Ovary (tissue), 9 donors: ENCODE results near the gene CFDP1. TPM values are rescaled to one million over a fixed set of nuclear protein-coding genes. Genes with fewer than 3 reads are reported as not detected.

ENCODE experiments used
- DNase-seq, 5 donors: peaks; one replicate each; pipeline ENCODE4 v3.0.0-alpha.2; 2019 to 2020
- H3K27ac ChIP-seq, 2 donors: fragments of 200-600 bp; one replicate each; pipeline versions ENCODE4 v1.5.1 to v1.8.0; 2019 to 2022
- H3K27me3 ChIP-seq: fragments of 200-600 bp; one replicate; pipeline ENCODE4 v1.8.0; 2022
- H3K36me3 ChIP-seq: fragments of 200-600 bp; sonication (generic); one replicate; pipeline ENCODE4 v1.5.1; 2019
- H3K4me1 ChIP-seq: one replicate; pipeline ENCODE4 v1.8.1; 2013; ENCODE audit warnings: mild to moderate bottlenecking, moderate library complexity; ENCODE audit not compliant: insufficient read depth
- H3K4me3 ChIP-seq: fragments of 200-600 bp; sonication (generic); one replicate; pipeline ENCODE4 v1.5.1; 2017
- H3K9me3 ChIP-seq, 2 donors: fragments of 200-600 bp in 1 of 2; sonication (generic) in 1 of 2; one replicate each; pipeline versions ENCODE4 v1.5.1 to v1.8.1; 2013 to 2019; ENCODE audit warnings: mild to moderate bottlenecking in 1 of 2, moderate library complexity in 1 of 2
- CTCF ChIP-seq, 3 donors: fragments of 450-650 bp in 2 of 3; fragments of 200-600 bp in 1 of 3; IDR thresholded peaks; one replicate each; pipeline versions ENCODE4 v1.5.1 to v1.8.0; 2016 to 2022; ENCODE audit warnings: antibody characterized with exemption in 3 of 3, mild to moderate bottlenecking in 1 of 3
- EP300 ChIP-seq: sonication (generic); formaldehyde crosslinking; IDR thresholded peaks from one replicate; pipeline ENCODE4 v1.6.1; 2017; ENCODE audit warnings: antibody characterized with exemption
- POLR2A ChIP-seq: fragments of 450-650 bp; IDR thresholded peaks from one replicate; pipeline ENCODE4 v1.6.1; 2017; ENCODE audit warnings: antibody characterized with exemption, mild to moderate bottlenecking, moderate library complexity
- WGBS, 3 donors: extraction: QIAGEN DNeasy Blood & Tissue Kit in 1 of 3; methylation state at CpG; one replicate each; pipeline versions ENCODE4 v1.1.5 to v1.1.7; 2013 to 2017; 5-methylcytosine and 5-hydroxymethylcytosine counted together
- intact Hi-C, 4 donors: fragments of 100-400 bp; cut with DNase I; formaldehyde crosslinking; loops; one replicate each; pipeline versions ENCODE4 v1.11.0 to v1.15.1; 2022 to 2023
- polyA plus RNA-seq, 2 donors: library from polyadenylated mRNA; stranded (reverse); fragments of 200-250 nt in 1 of 2; fragments of 350-450 nt in 1 of 2; fragmentation: Illumina TruSeq in 1 of 2; extraction: RNeasy Lipid Tissue Mini Kit (QIAGEN cat#74804) in 1 of 2; gene quantifications; one replicate each; pipeline ENCODE4 v1.2.3, GENCODE V29; 2013 to 2014
- total RNA-seq, 7 donors: library from RNA; depleted of rRNA in 2 of 7; stranded (reverse); fragments of >200 nt in 2 of 7; fragmentation: NEBNext Ultra II Directional in 3 of 7; extraction: Animal tissue kit (Norgen Biotek cat#: 25700) in 3 of 7; gene quantifications; one replicate each; pipeline versions ENCODE4 v1.1.0 to v1.2.4, GENCODE V29; 2016 to 2023
- donor health status: DM: no; HTN: no; CAD: no; lungs with moderate emphysema.
- donor health status: DM: no; HTN: no; CAD: no.
- donor health status: Bipolar disorder and iron deficiency.
- donor health status: DM: yes; HTN: yes; CAD: no.
- donor health status: DM: no; HTN: no; CAD: no.
- donor health status: DM: yes; HTN: yes; CAD: no.

Gene CFDP1
- total and polyA plus RNA-seq, 9 donors: 67.0 to 173 (median 73.0) TPM

DNA sequence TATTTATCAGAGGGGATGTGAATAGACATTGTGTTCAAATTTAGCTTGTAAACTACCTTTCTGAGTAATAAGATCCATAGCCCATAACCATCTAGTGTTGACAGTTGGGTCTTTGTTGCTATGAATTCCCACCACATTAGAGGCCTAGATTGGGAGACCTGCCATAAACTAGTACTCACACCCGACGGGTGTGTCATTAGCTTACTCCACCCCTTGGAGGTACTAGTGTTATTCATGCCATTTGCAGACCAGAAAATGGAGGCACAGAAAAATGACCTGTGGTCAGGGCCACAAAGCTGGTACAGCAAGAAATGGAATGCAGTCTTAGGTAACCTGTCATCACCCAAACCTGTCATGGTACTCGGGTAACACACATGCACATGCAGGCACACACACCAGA is 140.6 kb downstream of the CFDP1 start:
- 87 to 90% (median 88%) methylated on average over 3 of the region's 3 CpGs for WGBS, 3 donors
- peaks cover 6% of the 10 kb centered on the region for H3K4me1 ChIP-seq

GRCh38 chr16:75289189-75289588 is 144.1 kb downstream of the CFDP1 start:
- Histone ChIP-seq H3K4me3 (no peak overlapping the region), H3K9me3 (no peaks in the 10 kb centered on the region), H3K36me3 (no peaks in the 10 kb centered on the region), H3K4me1 (peaks cover 2% of the 10 kb centered on the region), H3K27ac (no peak overlapping the region), H3K27me3 (no peaks in the 10 kb centered on the region)
- TF ChIP-seq CTCF (IDR thresholded peaks at IDR 0.05) (no peak), POLR2A (no peak), EP300 (no peak)
- DNase-seq: no peak
- intact Hi-C loops: no loop called here

More for the DNA sequence above, 140.6 kb downstream of the CFDP1 start:
- no peak for DNase-seq
- H3K4me3 ChIP-seq: no peak overlapping the region
- H3K27ac ChIP-seq: no peak overlapping the region
- no peaks in the 10 kb centered on the region for H3K9me3 ChIP-seq
- TF ChIP-seq CTCF (IDR thresholded peaks at IDR 0.05): no peak
- TF ChIP-seq EP300: no peak
- TF ChIP-seq POLR2A: no peak
- intact Hi-C loops: no loop called here
- H3K36me3 ChIP-seq: no peaks in the 10 kb centered on the region
- no peaks in the 10 kb centered on the region for H3K27me3 ChIP-seq

GRCh38 chr16:75288596-75289120 is 144.6 kb downstream of the CFDP1 start:
- 90 to 92% (median 92%) methylated on average over 10 of the region's 10 CpGs for WGBS, 3 donors
- intact Hi-C loops: no loop called here
- no peak overlapping the region for H3K27ac ChIP-seq

GRCh38 chr16:75288181-75288580 is 145.1 kb downstream of the CFDP1 start:
- H3K9me3 ChIP-seq: no peaks in the 10 kb centered on the region
- no peak overlapping the region for H3K4me3 ChIP-seq
- no peak overlapping the region for H3K27ac ChIP-seq
- H3K27me3 ChIP-seq: no peaks in the 10 kb centered on the region
- TF ChIP-seq EP300 (no peak), CTCF (IDR thresholded peaks at IDR 0.05) (no peak), POLR2A (no peak)
- H3K4me1 ChIP-seq: no peaks in the 10 kb centered on the region
- intact Hi-C loops: no loop called here
- DNase-seq: no peak
- H3K36me3 ChIP-seq: no peaks in the 10 kb centered on the region
- WGBS, 3 donors: 86 to 87% (median 86%) methylated on average over 7 of the region's 7 CpGs

More at GRCh38 chr16:75288596-75289120, 144.6 kb downstream of the CFDP1 start:
- no peaks in the 10 kb centered on the region for H3K27me3 ChIP-seq
- DNase-seq: no peak
- H3K9me3 ChIP-seq: no peaks in the 10 kb centered on the region
- TF ChIP-seq POLR2A (no peak), CTCF (IDR thresholded peaks at IDR 0.05) (no peak), EP300 (no peak)
- peaks cover 2% of the 10 kb centered on the region for H3K4me1 ChIP-seq
- no peaks in the 10 kb centered on the region for H3K36me3 ChIP-seq
- H3K4me3 ChIP-seq: no peak overlapping the region
